HG03159 (cell line): ENCODE results near the gene MRPL21.

Source experiments
- ATAC-seq: cut with Tn5 transposase; IDR thresholded peaks from one replicate; pipeline ENCODE4 v1.9.1; 2021; ENCODE audit warnings: mild to moderate bottlenecking, moderate library complexity; ENCODE audit not compliant: unreplicated experiment

The MRPL21 gene

DNA sequence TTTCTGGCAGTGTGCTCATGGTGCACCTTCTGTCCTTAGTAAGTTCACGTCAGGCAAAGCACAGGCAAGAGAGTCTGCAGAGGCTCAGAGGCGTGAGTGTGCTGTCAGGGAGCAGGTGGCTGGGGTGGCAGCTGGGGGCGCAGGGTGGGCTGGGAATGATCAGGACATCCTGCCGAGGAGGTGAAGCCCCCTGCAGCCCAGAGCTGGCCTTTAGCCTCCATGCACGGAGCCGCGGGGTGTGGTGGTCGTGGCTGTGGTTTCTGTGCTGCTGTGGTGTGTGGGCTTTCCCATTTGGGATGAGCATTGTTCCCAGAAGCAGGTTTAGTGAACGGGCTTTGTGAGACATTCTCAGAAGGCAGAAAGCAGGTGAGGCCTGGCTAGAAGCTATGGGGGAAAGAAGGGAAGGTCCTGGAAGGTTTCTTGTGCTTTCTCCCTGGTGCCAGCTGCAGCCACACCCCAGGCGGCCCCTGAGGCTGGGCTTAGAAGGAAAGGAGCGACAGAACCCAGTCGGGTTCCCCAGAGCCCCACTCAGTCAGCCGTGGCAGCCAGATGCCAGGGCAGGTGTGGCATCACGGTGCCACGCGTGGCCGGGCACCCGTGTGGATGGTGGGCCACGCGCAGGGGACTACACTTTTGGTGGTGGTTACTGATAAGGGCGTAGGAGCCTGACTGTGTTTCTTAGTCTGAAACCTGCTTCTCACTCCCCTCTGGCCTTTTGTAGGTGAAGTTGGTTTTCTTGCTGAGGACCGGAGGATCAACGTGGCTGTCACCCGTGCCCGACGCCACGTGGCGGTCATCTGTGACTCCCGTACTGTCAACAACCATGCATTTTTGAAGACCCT lies 32.1 kb upstream of the MRPL21 start:
- ATAC-seq = no peak

DNA sequence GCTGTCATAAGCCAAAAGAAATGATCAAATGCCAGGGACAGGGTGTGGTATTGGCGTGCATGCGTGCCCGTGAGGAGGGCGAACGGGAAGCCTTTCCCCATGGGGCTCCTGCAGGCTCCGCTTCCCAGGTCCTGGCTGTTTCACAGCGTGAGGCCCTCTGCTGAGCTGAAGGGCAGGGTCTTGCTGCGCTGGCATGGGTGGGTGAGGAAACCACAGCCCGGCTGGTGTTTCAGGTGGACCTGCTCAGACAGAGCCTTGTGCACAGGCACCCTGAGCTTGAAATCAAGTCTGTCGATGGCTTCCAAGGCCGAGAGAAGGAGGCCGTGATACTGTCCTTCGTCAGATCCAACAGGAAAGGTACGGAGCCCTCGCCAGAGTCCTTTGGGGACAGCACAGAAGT lies 31.4 kb upstream of the MRPL21 start:
- no peak for ATAC-seq

DNA sequence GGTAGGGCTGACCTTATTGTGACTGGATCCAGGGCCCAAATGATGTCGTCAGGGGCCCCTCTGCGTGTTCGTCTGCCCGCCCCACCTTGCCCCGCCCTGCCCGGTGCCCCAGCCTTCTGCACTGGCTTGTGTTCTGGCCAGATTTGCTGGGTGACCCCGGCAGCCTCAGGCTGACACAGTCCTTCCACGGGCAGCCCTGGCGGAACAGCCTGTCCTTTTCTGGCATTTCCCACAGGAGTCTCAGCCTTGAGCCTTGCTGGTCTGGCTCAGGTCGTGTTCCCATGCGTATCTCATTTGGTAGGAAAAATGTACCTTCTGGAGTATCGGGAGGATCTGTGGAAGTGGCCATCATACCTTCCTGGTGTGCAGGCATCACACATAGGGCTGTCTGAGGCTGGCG lies 31.0 kb upstream of the MRPL21 start:
- ATAC-seq = no peak

DNA sequence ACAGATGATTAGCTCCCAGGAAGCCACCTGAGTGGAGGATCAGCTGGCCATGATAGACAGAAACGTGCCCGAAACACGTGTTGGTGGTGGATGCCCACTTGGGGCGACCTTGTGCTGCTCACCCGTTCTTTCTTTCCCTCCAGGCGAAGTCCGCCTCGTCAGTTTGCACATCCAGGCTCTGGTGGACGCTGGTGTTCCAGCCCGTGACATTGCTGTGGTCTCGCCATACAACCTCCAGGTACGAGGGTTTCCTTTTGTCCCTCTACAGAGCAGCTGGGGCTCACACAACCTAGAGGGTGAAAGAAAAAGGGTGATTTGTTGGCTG lies 30.7 kb upstream of the MRPL21 start:
- ATAC-seq = no peak

DNA sequence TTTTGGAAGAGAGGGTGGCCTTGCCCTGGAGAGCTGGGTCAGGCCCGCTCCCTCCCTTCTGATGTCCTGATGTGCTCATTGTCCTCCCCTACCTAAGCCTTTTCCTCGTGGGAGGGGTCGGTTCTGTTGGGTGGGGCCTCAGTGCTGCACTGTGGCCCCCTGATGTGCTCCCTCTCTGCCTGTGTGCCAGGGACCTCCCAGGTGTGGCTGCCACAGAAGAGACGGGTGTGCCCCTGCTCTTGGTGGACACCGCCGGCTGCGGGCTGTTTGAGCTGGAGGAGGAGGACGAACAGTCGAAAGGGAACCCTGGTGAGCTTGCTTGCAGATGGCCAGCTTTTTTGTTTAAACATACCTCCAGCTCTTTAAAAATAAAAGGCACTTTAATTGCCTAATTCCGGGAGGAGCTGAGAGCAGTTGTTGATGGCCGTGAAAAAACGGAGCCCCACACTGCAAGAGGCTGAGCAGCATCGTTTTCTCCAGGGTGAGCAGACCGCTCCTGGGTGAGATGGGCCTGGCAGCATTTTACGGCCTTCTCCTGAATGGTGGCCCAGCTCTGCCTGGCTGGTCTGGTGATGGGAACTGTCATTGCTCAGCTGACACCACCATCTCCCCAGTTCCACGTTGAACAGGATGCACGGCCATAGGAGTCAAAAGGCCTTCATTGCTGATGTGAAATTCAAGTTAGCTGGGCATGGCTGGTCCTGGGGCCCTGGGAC lies 30.1 kb upstream of the MRPL21 start:
- ATAC-seq = no peak

DNA sequence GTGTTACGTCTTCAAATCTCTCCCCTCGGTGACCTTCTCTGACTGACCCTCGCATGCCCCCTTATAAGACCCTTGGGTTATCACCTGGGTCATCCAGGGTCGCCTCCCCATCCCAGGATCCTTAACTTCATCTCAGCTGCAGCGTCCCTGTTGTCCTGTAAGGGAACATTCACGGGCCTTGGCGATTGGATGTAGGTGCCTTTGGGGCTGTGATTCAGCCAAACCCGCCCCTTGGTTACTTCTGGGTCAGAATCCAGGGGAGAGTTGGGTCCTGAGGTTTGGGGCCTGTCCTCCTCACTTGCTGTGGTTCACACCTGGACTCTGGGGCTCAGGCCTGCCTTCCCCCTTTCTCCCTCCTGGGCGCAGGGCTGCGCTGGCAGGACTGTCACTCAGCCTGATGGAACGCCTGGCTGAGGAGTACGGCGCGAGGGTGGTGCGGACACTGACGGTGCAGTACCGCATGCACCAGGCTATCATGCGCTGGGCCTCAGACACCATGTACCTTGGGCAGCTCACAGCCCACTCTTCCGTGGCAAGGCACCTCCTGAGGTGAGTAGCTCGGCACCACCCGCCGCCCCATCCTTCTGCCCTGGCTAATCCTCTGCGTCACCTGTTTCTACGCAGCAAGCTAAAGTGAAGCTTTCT lies 29.4 kb upstream of the MRPL21 start:
- no peak for ATAC-seq

DNA sequence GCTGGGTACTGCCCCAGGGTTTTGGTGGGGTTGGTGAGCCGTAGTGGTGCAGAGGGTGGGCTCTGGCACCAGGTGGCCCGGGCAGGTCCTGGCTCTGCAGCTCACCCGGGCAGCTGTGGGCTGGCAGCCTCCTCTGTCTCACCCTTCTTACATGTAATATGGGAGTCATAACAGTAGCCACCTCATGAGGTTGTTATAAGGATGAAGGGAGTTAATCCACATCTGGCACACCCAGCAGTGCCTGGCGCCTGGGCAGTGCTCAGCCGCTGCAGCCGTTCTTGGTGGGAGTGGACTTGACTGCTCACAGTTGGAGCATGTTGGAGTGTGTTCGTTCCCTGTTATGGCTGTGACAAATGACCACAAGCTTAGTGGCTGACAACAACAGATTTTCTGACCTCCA lies 28.7 kb upstream of the MRPL21 start:
- ATAC-seq = no peak

DNA sequence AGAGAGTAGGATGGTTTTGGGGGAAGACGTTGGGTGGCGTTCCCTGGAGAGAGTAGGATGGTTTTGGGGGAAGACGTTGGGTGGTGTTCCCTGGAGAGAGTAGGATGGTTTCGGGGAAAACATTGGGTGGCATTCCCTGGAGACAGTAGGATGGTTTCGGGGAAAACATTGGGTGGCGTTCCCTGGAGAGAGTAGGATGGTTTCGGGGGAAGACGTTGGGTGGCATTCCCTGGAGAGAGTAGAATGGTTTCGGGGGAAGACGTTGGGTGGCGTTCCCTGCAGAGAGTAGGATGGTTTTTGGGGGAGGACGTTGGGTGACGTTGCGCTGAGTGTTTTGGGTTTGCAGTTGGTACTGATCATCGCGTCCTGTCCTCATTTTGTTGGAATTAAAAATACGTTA lies 28.3 kb upstream of the MRPL21 start:
- ATAC-seq = no peak

DNA sequence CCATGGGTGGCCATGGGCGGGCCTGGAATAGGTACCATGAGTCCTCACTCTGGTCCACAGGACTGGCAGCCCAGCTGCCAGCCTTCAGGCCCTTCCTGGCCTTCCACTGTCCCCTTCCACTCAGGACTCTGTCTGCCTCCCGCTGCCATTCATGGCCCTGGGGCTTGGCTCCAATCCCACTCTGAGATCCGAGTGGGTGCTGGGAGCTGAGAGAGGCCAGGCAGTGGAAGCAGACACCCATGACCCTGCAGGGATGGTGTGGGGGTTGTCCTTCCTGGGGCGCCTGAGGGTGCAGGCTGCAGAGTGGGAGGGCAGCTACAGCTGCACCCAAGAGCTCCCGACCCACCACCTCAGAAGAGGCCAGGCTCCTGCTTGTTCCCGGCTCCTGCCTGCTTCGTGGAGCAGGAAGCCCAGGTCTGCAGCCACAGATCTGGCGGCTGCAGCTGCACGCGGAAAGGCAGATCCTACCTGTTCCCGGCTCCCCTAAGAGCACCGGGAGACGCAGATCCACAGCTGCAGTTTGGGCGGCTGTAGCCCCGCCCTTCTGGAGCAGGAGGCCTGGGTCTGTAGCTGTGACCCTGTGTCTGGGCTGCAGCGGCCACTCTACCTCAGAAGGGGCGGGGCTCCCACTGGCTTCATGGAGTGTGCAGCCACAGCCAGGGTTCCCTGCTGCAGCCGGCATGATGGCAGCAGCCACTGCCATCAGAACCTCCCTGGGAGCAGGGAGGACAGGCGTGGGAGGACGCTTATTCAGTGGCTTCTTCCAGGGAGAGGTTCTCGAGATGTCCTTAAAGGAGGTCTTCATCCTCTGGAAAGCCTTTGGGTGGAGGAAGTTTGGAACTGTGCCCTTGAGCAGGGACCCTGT lies 27.6 kb upstream of the MRPL21 start:
- ATAC-seq = no peak

DNA sequence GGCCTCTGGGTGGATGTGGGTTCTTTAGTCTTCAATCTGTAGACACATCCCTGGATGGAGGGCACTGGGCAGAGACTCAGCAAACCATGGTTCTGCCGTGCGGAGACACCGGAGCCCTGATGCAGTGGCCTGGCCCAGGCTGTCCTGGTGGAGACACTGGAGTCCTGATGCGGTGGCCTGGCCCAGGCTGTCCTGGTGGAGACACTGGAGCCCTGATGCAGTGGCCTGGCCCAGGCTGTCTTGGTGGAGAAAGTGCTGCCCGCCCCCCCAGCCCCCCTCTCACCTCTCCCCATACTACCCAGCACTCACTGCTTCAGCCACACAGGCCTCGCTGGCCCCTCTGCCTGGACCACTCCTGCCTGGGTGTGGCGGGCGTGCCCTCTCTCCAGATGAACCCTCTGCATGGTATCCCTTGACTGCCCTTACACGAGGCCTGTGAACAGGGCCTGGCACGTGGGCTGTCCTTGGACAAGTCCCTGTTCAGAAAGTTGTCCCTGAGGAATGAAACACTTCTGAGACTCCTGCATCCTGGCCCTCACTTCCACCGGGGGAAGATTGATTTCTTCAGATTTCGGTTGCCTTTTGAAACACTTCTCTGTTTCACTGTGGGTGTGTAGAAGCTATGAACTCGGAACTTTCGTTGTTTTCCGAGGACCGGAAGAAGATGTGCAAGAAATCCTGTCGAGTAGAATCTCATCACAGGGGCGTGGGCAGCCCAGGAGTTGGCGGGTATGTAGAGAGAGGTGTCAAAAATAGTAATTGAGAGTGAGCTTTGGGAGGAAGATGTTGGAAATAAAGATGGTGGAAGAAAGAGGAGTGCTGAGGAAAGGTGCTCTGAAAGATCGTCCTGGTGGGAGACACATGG lies 26.3 kb upstream of the MRPL21 start:
- ATAC-seq = no peak

DNA sequence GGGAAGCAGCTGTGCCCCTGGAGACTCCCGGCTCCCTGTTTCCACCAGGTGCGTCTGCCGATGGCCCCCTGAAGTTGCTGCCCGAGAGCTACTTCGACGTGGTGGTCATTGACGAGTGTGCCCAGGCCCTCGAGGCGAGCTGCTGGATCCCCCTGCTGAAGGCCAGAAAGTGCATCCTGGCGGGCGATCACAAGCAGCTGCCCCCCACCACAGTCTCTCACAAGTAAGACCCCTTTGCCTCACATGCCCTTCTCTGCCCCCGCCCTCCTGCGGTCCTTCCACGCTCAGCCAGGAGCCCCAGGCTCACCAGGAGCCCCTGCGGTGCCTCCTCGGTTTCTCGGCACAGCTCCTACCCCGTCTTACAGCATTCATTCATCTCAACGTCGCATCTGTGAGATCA lies 25.5 kb upstream of the MRPL21 start:
- ATAC-seq = no peak

DNA sequence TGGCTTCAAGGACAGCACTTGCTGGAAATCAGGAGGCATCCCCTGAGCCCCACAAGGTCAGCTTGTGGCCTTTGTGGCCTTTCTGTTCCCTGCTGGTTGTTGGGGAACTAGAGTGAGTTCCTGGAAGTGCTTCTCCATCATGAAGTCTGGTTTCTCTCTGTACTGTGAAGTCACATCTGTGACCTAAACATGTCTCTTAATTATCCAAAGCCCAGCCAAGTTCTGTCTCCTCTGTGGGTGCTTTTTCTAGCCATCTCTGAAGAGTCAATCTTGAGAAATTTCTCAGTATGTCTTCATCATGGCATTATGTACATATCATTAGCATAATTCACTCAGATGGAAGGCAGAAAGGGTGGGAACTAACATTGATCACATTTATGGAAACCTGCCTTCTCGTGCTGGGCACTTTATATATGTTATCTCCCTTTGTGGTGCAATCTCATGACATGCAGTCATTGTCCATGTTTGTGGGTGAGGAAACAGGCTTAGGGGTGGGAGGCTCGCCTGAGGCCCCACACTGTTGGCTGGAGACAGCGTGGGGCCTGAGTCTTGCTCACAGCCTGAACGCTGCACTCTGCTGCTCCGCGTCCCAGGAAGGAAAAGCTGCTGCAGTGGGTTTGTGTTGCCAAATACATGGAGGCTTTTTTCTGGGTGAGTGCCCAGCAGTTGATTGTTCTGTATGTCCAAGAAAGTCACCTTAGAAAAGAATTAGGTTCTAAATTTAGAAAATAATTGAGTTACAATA lies 24.7 kb upstream of the MRPL21 start:
- ATAC-seq = no peak

DNA sequence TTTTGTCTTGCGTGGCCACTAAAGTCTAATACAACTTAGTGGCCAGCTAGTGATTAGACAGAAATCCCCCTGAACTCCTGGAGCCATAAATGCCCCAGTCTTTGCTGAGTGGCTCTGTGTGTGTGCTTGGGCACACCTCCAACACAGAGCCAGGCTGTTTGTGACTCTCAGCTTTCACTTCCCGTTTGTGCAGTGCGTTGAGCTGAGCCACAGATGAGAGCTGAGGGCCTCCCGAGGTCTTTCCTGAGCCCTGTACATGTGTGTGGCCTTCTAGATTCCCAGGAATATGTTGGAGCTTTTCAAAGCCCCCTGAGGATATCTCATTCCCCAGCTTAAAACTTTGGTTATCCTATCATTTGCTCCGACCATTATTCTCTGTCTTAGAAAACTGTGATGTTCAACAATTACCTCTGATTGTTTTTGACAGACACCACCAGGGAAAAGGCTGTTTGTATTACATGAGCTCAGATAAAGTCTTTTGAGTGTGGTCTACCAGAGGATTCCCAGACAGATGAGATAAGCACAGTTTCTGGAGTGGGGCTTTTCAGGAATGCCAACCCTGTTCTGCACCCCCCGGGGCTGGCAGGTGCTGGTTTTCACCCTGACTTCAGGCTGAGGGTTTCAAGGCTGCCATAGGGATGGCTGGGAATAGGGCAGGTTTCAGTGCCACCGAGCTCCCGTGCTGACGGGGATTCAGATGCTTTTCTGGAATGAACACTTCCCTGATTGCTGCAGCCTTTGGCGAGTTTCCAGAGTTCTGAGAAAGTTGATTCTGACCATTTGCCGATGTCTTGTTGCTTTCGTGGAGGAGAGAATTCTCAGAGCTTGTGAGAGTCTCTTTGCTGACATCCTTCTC lies 23.9 kb upstream of the MRPL21 start:
- ATAC-seq = no peak

DNA sequence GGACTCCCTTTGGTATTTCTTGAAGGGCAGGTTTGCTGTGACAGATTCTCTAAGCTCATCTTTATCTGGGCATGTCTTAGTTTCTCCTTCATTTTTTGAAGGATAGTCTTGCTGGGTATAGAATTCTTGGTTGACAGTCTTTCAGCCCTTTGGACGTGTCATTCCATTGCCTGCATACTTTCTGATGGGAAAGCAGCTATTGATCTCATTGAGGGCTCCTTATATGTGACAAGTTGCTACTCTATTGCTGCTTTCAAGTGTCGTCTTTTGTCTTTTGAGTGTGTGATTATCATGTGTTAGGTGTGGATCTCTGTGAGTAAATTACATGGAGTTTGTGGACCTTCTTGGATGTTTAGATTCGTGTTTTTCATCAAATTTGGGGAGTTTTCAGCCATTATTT lies 22.0 kb upstream of the MRPL21 start:
- ATAC-seq = no peak

DNA sequence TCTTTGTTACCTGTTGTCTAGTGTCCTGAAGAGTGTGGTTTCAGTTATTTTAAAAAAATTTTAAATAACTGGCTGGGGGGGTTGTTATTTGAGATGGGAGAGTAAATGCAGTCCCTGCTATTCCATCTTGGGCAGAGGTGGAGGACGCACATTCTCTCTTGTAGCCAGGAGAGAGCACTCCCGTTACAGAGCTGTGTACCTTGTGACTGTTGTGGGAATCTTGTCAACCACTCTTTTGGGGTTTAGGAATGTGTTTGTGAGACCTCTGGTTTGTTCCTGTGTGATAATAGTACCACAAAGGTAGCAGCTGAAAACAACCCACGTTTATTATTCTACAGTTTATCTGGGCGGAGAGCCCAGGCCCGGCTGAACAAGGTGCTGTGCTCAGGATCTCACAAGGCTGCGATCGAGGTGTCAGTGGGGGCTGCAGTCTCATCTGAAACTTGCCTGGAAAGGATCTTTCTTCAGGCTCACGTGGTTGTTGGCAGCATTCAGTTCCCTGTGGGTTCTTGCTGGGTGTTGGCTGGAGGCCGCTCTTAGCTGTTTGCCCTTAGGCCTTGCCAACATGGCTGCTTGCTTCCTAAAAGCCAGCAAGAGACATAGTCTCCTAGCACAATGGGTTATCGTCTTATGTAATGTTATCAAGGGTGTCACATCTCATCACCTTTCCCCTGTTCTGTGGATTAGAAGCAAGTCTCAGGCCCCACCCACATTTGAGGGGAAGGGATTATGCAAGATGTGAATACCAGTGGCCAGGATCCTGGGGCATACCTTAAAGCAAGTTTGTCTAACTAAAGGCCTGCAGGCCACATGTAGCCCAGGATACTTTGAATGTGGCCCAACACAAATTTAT lies 20.7 kb upstream of the MRPL21 start:
- ATAC-seq = no peak

DNA sequence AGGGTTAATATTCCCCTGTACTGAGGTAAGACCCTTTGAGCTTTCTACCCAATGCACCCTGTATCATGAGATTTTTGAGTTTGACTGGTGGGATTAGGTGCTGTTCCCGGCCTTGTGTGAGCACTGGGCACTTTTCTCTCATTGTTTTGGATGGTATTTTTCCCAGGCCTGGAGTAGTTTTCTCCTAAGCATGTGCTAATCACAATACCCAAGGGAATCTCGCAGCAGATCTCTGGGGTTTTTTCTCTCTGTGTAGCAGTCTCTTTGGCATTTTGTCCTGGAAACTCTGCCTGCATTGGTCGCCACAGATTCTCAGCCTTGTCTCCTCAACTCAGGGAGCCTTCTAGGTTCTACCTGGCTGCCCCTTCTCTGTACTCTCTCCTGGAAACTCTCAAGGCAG lies 20.0 kb upstream of the MRPL21 start:
- ATAC-seq = no peak

DNA sequence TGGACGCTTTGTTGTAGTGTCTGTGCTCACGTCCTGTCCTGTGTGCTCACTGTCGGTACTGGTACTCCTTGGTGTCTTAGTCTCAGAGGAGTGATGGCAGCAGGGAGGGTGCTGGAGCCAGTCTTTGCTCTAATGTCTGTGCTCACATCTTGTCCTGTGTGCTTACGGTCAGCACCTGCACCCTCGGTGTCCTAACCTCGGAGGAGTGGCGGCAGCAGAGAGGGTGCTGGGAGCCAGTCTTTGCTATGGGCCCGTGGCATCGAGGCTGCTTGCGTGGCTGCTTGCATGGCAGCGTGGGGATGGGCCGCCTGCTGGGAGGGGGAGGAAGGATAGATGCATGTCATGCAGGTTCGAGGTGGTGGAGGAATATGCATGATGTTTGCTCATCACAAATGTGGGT lies 12.8 kb upstream of the MRPL21 start:
- no peak for ATAC-seq

DNA sequence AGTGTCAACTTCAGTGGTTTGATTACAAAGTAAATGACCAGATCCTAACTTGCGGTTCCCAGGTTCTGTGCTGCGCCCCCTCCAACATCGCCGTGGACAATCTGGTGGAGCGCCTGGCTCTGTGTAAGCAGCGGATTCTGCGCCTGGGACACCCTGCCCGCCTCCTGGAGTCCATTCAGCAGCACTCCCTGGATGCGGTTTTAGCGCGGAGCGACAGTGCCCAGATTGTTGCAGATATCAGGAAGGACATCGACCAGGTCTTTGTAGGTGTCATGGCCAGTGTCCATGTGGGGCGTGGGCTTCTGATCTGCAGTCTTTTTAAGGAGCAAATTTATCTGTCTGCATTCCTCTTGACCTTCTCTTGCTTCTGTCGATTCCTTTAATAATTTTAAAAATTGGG lies 11.1 kb upstream of the MRPL21 start:
- ATAC-seq = no peak
